CD4-positive, alpha-beta T cell treated with Interleukin-12 subunit alpha and Interleukin-12 subunit beta, for 1 hour (primary cell): Measurements from ENCODE around the gene CIDEB.

Experiments
- DNase-seq: peaks from one replicate; pipeline ENCODE4 v3.0.0-alpha.2; 2020

CIDEB gene

GRCh38 chr14:24286996-24287395, 20.8 kb downstream of the CIDEB start:
- DNase-seq, result no peak

- no peak for DNase-seq
Observed at GRCh38 chr14:24285351-24285750, 22.4 kb downstream of the CIDEB start.

- DNase-seq, result no peak
Observed at GRCh38 chr14:24284501-24285035, 23.2 kb downstream of the CIDEB start.

GRCh38 chr14:24283796-24284460, 23.8 kb downstream of the CIDEB start:
- no peak for DNase-seq

- DNase-seq, result no peak
Observed at GRCh38 chr14:24282736-24283135, 25.0 kb downstream of the CIDEB start.

- no peak for DNase-seq
Observed at GRCh38 chr14:24281636-24282035, 26.1 kb downstream of the CIDEB start.

GRCh38 chr14:24280797-24281460, 26.8 kb downstream of the CIDEB start:
- DNase-seq, result no peak

- DNase-seq, result peak; percentile 71
Observed at GRCh38 chr14:24279301-24280186, 28.2 kb downstream of the CIDEB start.

- DNase-seq, result no peak
Observed at GRCh38 chr14:24278424-24278823, 29.4 kb downstream of the CIDEB start.

- DNase-seq, result peak; percentile 11
Observed at GRCh38 chr14:24277606-24278321, 30.0 kb downstream of the CIDEB start.

- no peak for DNase-seq
Observed at GRCh38 chr14:24277071-24277470, 30.7 kb downstream of the CIDEB start.

- peak; percentile 61 for DNase-seq
Observed at GRCh38 chr14:24274101-24274543, 33.7 kb downstream of the CIDEB start.

GRCh38 chr14:24273422-24273998, 34.3 kb downstream of the CIDEB start:
- DNase-seq, result no peak

- DNase-seq, result no peak
Observed at GRCh38 chr14:24272467-24272866, 35.3 kb downstream of the CIDEB start.

GRCh38 chr14:24271834-24272263, 35.9 kb downstream of the CIDEB start:
- DNase-seq, result no peak

- peak; percentile 96 for DNase-seq
Observed at GRCh38 chr14:24271134-24271833, 36.5 kb downstream of the CIDEB start, which contains the start of gene RABGGTA. TSS of gene RABGGTA (minus strand) at chr14:24271597. CDS start at chr14:24271115, 482 bp downstream.

- no peak for DNase-seq
Observed at GRCh38 chr14:24270537-24271133, 37.1 kb downstream of the CIDEB start.

- DNase-seq, result no peak
Observed at GRCh38 chr14:24269910-24270536, 37.8 kb downstream of the CIDEB start.

- DNase-seq, result no peak
Observed at GRCh38 chr14:24269368-24269767, 38.4 kb downstream of the CIDEB start.

- DNase-seq, result no peak
Observed at GRCh38 chr14:24268225-24268624, 39.6 kb downstream of the CIDEB start.
